H1 (cell line): ENCODE data around the gene FCRL2. TPM values are rescaled to one million over a fixed set of nuclear protein-coding genes. Genes with fewer than 3 reads are reported as not detected.

Experiments
- CHD7 ChIP-seq: fragments of 300-600 bp; sonication (generic); IDR thresholded peaks from 2 replicates; pipeline ENCODE4 v1.7.1; 2012; ENCODE audit warnings: low read length, moderate library complexity, mild to moderate bottlenecking, inconsistent platforms; ENCODE audit not compliant: insufficient replicate concordance
- EGR1 ChIP-seq: IDR thresholded peaks from 2 replicates; pipeline ENCODE4 v1.6.1; 2011; ENCODE audit warnings: low read depth, low read length, borderline replicate concordance
- NRF1 ChIP-seq: IDR thresholded peaks from 2 replicates; pipeline ENCODE4 v1.6.1; 2011; ENCODE audit warnings: mild to moderate bottlenecking, low read depth, low read length, improper control_type of control experiment
- polyA plus RNA-seq, 7 experiments: library from polyadenylated mRNA; depleted of rRNA in 3 of 7; stranded (reverse) in 5 of 7; unstranded in 2 of 7; fragments of >200 nt in 5 of 7; fragments of 200-250 nt in 2 of 7; gene quantifications; 1 replicate in 5 of 7; 2 replicates in 1 of 7; 4 replicates in 1 of 7; pipeline versions ENCODE4 v1.2.1 to v1.2.3, GENCODE V29; 2011 to 2013; ENCODE audit warnings: missing spikeins in 2 of 7, mixed read lengths in 2 of 7
- total RNA-seq: library from RNA; stranded (reverse); fragmentation: NEBNext Ultra II Directional; extraction: Animal tissue kit (Norgen Biotek cat#: 25700); gene quantifications from 2 replicates; pipeline ENCODE4 v1.2.1, GENCODE V29; 2021
- TF ChIP-seq, protein P1 (sequence below): IDR thresholded peaks from 2 replicates; pipeline ENCODE4 v1.6.1; 2012; ENCODE audit warnings: low read length, inconsistent platforms

Gene FCRL2
- total and polyA plus RNA-seq, 2 of the 8 experiments (the other 6 are each of a cell fraction or from before 2014, with no cell fraction given), result not detected

DNA sequence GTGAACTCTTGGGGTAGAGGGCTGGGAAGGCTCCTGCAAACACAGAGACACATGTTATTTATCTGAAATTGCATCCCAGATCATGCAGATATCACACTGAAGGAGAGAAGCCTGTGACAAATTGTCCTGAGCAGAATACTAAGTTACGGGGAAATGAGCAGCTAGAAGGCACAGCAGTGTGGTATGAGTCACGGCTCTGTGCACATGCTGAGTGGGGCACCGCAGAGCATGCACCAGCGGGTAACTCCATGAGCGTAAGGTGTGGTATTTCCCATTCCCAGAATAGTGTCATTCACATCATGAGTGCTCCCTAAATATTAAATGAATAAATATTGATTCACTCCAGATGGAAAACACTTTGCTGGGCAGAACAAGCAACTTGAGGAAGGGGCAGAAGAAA is 21.3 kb upstream of the FCRL2 start (continued):
- TF ChIP-seq CHD7, result no peak
- TF ChIP-seq NRF1, result no peak
- TF ChIP-seq, protein P1, sequence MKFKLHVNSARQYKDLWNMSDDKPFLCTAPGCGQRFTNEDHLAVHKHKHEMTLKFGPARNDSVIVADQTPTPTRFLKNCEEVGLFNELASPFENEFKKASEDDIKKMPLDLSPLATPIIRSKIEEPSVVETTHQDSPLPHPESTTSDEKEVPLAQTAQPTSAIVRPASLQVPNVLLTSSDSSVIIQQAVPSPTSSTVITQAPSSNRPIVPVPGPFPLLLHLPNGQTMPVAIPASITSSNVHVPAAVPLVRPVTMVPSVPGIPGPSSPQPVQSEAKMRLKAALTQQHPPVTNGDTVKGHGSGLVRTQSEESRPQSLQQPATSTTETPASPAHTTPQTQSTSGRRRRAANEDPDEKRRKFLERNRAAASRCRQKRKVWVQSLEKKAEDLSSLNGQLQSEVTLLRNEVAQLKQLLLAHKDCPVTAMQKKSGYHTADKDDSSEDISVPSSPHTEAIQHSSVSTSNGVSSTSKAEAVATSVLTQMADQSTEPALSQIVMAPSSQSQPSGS, result no peak
- TF ChIP-seq EGR1, result no peak
